ENCODE measurements around the gene ELP5. TPM values are rescaled to one million over a fixed set of nuclear protein-coding genes. Genes with fewer than 3 reads are reported as not detected.
A peak's percentile ranks its signal among the peaks of the same experiment; 100 is the strongest.

The ELP5 gene
- total RNA-seq, 2 experiments from 2014 or later: 84.6 to 97.3 TPM

GRCh38 chr17:7241783-7242716 is 10.0 kb upstream of the ELP5 start, which contains the start of gene GABARAP:
TSS of gene GABARAP (minus strand) at chr17:7242449. CDS start at chr17:7242330, 119 bp downstream.
- no peak for TF ChIP-seq EZH2phosphoT487 (IDR thresholded peaks at IDR 0.05; ENCODE audit: borderline replicate concordance, low read depth, low read length)
- TF ChIP-seq CTCF (conservative IDR thresholded peaks at IDR 0.05; ENCODE audit: low read length): no peak
- Histone ChIP-seq H3K4me2 (ENCODE audit: low read length) (peak within 1 kb of the TSS; percentile 93), H3K79me2 (ENCODE audit: insufficient read depth, low read depth, low read length) (peaks cover 31% of the 10 kb centered on the region), H3K4me1 (ENCODE audit: insufficient read depth, low read length, poor library complexity, severe bottlenecking) (peaks cover 37% of the 10 kb centered on the region), H2AFZ (ENCODE audit: low read length) (peak within 1 kb of the TSS; percentile 42; the same call in 1 of the 2 replicates), H3K4me3 (ENCODE audit: low read depth, low read length, poor library complexity, severe bottlenecking) (peak within 1 kb of the TSS; percentile 86), H3K36me3 (ENCODE audit: insufficient read depth, low read length) (peaks cover 59% of the 10 kb centered on the region), H3K27ac (ENCODE audit: low read depth, low read length, poor library complexity, severe bottlenecking) (peak within 1 kb of the TSS; percentile 72), H4K20me1 (ENCODE audit: insufficient read depth, low read length) (0 out of 2 replicates have a peak, but pooled peaks cover 5% of the 10 kb centered on the region), H3K9me2 (ENCODE audit: insufficient read depth, low read length) (no peaks in the 10 kb centered on the region), H3K9me3 (ENCODE audit: low read length) (no peaks in the 10 kb centered on the region)
- DNase-seq (ENCODE audit: low spot score): peak; percentile 94
- BruUV-seq (replicated peaks): no TSS peak
- CTCF ChIA-PET (ENCODE audit: unreplicated experiment): interaction anchor here (0.6 kb wide), 1 partner anchor 242 kb away, joined by 4 read pairs; the partner anchor contains the start of gene POLR2A
- intact Hi-C loops (cut with micrococcal nuclease; ENCODE audit: unreplicated experiment): loop anchor here (5.0 kb wide), 1 partner anchor 330 kb away; no protein-coding TSS in a partner anchor
- POLR2A ChIA-PET: interaction anchor here (0.7 to 1.3 kb wide), 4 partner anchors 9 to 23 kb away, joined by 3 to 7 read pairs (median 4); partner anchors contain the start of genes ACADVL and DLG4

- H4K20me1 ChIP-seq (ENCODE audit: insufficient read depth, low read length): no peaks in the 10 kb centered on the region
- TF ChIP-seq CTCF (conservative IDR thresholded peaks at IDR 0.05; ENCODE audit: low read length): no peak
- no peak for TF ChIP-seq EZH2phosphoT487 (IDR thresholded peaks at IDR 0.05; ENCODE audit: borderline replicate concordance, low read depth, low read length)
- peak; percentile 93 for DNase-seq (ENCODE audit: low spot score)
- peaks cover 63% of the 10 kb centered on the region for H3K36me3 ChIP-seq (ENCODE audit: insufficient read depth, low read length)
- H3K9me2 ChIP-seq (ENCODE audit: insufficient read depth, low read length): no peaks in the 10 kb centered on the region
- ChIA-PET POLR2A (interaction anchor here (0.6 to 0.7 kb wide), 4 partner anchors 17 to 1294 kb away, joined by 3 to 7 read pairs (median 4); partner anchors contain the start of genes ACADVL and DLG4), CTCF (ENCODE audit: unreplicated experiment) (no interaction called here)
- intact Hi-C loops (cut with micrococcal nuclease; ENCODE audit: unreplicated experiment): loop anchor here (5.0 kb wide), 1 partner anchor 329 kb away; no protein-coding TSS in a partner anchor
- BruUV-seq (replicated peaks): no TSS peak
- no peaks in the 10 kb centered on the region for H3K9me3 ChIP-seq (ENCODE audit: low read length)
- peaks cover 31% of the 10 kb centered on the region for H3K4me1 ChIP-seq (ENCODE audit: insufficient read depth, low read length, poor library complexity, severe bottlenecking)
- peaks cover 33% of the 10 kb centered on the region for H3K79me2 ChIP-seq (ENCODE audit: insufficient read depth, low read depth, low read length)
- peak overlapping the region; percentile 93 for H3K4me2 ChIP-seq (ENCODE audit: low read length)
- H3K4me3 ChIP-seq (ENCODE audit: low read depth, low read length, poor library complexity, severe bottlenecking): peak overlapping the region; percentile 86
- peak overlapping the region; percentile 42; the same call in 1 of the 2 replicates for H2AFZ ChIP-seq (ENCODE audit: low read length)
- H3K27ac ChIP-seq (ENCODE audit: low read depth, low read length, poor library complexity, severe bottlenecking): peak overlapping the region; percentile 72
These were observed 9.1 kb upstream of the ELP5 start for GRCh38 chr17:7242717-7243452.

All from OCI-LY7 (cell line).